ENCODE results near the gene KIF5A. TPM values are rescaled to one million over a fixed set of nuclear protein-coding genes. Genes with fewer than 3 reads are reported as not detected.
"Not testable (repeated sequence)": the region's sequence is repeated elsewhere in the genome, so short reads cannot be mapped to it uniquely, and the experiment has no call there.

KIF5A gene
- total RNA-seq, result under 0.01 TPM in 2 replicates

- DNase-seq (ENCODE audit: low read depth in 2 of 2), result no peak
Measured at GRCh38 chr12:57549909-57550640, at the start of gene KIF5A. KIF5A (plus strand) TSS chr12:57550044; CDS start chr12:57550272, 228 bp downstream.

- no peak for DNase-seq (ENCODE audit: low read depth in 2 of 2)
Measured at GRCh38 chr12:57500213-57500612, 49.6 kb upstream of the KIF5A start.

GRCh38 chr12:57502311-57502969 is 47.4 kb upstream of the KIF5A start:
- not testable (repeated sequence) for DNase-seq (ENCODE audit: low read depth in 2 of 2)

- not testable (repeated sequence) for DNase-seq (ENCODE audit: low read depth in 2 of 2)
Measured at GRCh38 chr12:57506541-57506940, 43.3 kb upstream of the KIF5A start.

GRCh38 chr12:57507796-57508195 is 42.0 kb upstream of the KIF5A start:
- DNase-seq (ENCODE audit: low read depth in 2 of 2), result not testable (repeated sequence)

- no peak for DNase-seq (ENCODE audit: low read depth in 2 of 2)
Measured at GRCh38 chr12:57511161-57511560, 38.7 kb upstream of the KIF5A start.

- DNase-seq (ENCODE audit: low read depth in 2 of 2), result no peak
Measured at GRCh38 chr12:57511588-57512325, 38.1 kb upstream of the KIF5A start.

GRCh38 chr12:57512665-57513064 is 37.2 kb upstream of the KIF5A start:
- no peak for DNase-seq (ENCODE audit: low read depth in 2 of 2)

GRCh38 chr12:57513266-57513665 is 36.6 kb upstream of the KIF5A start:
- no peak for DNase-seq (ENCODE audit: low read depth in 2 of 2)

- not testable (repeated sequence) for DNase-seq (ENCODE audit: low read depth in 2 of 2)
Measured at GRCh38 chr12:57513677-57514076, 36.2 kb upstream of the KIF5A start.

- not testable (repeated sequence) for DNase-seq (ENCODE audit: low read depth in 2 of 2)
Measured at GRCh38 chr12:57514246-57514645, 35.6 kb upstream of the KIF5A start.

- no peak for DNase-seq (ENCODE audit: low read depth in 2 of 2)
Measured at GRCh38 chr12:57514720-57515407, 35.0 kb upstream of the KIF5A start.

- no peak for DNase-seq (ENCODE audit: low read depth in 2 of 2)
Measured at GRCh38 chr12:57515408-57515933, 34.4 kb upstream of the KIF5A start.

GRCh38 chr12:57515934-57516541 is 33.8 kb upstream of the KIF5A start:
- DNase-seq (ENCODE audit: low read depth in 2 of 2), result no peak

- DNase-seq (ENCODE audit: low read depth in 2 of 2), result peak in 1 of 2 donors; percentile 38
Measured at GRCh38 chr12:57516617-57517153, 33.2 kb upstream of the KIF5A start.

GRCh38 chr12:57517187-57517586 is 32.7 kb upstream of the KIF5A start:
- peak in 1 of 2 donors; percentile 63 for DNase-seq (ENCODE audit: low read depth in 2 of 2)

GRCh38 chr12:57517718-57518117 is 32.1 kb upstream of the KIF5A start:
- not testable (repeated sequence) for DNase-seq (ENCODE audit: low read depth in 2 of 2)

GRCh38 chr12:57518176-57518919 is 31.5 kb upstream of the KIF5A start:
- DNase-seq (ENCODE audit: low read depth in 2 of 2), result peak in 1 of 2 donors; percentile 29

- DNase-seq (ENCODE audit: low read depth in 2 of 2), result peak; percentile 27 to 29
Measured at GRCh38 chr12:57518920-57519795, 30.7 kb upstream of the KIF5A start.

Measured in lung microvascular endothelial cell (primary cell).